Activated naive CD8-positive, alpha-beta T cell treated with anti-CD3 and anti-CD28 coated beads, Interleukin-2, amount 50 U/mL, for 16 hours (primary cell): ENCODE results near the gene UBFD1.
"Not testable (repeated sequence)": the region's sequence is repeated elsewhere in the genome, so short reads cannot be mapped to it uniquely, and the experiment has no call there.

Experiments used
- DNase-seq: peaks from one replicate; pipeline ENCODE4 v3.0.0-alpha.2; 2020; ENCODE audit warnings: low read depth, low spot score

The UBFD1 gene

DNA sequence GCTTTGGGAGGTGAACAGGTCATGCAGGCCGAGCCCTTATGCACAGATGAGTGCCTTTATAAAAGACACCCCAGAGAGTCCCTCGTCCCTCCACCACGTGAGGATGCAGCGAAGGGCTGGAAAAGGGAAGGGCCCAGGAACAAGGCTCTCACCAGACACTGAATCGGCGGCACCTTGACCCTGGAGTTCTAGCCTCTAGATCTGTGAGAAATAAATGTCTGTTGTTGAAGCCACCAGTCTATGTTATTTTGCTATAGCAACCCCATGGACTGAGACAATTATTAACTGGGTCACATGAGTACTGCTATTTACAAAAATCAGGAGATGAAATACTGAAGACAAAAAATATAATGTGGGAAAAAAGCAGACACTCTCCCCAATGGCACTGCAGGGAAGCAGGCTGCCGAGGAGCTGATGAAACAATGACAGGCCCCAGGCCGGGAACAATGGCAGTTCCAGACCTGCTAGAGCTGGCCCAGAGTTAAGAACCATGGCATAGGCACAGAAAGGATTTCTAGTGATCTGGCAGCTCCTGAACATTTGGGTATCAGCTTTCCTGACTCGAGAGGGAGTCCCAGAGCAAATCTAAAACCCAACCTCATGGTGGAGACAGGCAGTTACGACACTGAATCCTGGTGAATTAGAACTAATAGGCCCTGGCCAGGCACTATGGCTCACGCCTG lies 29.4 kb upstream of the UBFD1 start:
- DNase-seq = no peak

DNA sequence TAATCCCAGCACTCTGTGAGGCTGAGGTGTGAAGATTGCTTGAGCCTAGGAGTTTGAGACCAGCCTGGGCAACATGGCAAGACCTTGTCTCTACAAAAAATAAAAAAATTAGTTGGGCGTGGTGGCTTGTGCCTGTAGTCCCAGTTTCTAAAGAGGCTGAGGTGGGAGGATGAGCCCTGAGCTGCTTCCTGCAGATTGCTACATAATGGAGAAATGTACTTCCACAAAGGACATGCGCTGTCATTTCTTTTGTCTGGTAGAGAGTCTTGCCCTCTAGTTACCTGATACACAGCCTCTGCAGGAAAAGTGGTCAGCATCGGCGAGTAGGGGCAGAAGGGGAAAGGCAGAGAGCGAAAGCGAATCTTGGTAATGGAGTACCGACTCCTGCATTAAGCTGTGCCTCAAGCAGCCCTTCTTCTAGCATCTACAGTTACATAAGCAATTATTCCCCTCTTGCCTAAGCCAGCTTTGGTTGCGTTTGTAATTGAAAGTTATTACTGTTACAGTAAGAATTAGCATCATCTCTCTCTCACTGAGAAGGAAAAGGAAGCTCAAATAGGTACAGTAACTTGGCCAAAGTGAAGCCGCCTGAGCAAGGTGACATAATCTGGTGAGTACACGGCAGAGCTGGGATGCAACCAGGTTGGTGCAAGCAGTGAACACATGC lies 28.8 kb upstream of the UBFD1 start:
- no peak for DNase-seq

DNA sequence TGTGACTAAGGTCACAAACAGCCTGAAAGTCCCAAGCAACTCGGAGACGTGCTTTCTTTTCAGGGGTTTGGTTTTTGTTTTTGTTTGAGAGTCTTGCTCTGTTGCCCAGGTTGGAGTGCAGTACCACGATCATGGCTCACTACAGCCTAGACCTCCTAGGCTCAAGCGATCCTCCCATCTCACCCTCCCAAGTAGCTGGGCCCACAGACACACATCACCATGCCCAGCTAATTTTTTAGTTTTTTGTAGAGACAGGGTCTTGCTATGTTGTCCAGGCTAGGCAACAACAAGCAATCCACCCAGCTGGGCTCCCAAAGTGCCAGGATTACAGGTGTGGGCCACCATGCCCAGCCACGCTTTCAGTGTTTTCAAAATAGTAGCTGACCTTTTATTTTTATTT lies 27.5 kb upstream of the UBFD1 start:
- no peak for DNase-seq

GRCh38 chr16:23532448-23532847 lies 25.1 kb upstream of the UBFD1 start:
- no peak for DNase-seq

GRCh38 chr16:23534868-23535860 lies 22.4 kb upstream of the UBFD1 start:
- DNase-seq = no peak

GRCh38 chr16:23535901-23536300 lies 21.6 kb upstream of the UBFD1 start:
- no peak for DNase-seq

- no peak for DNase-seq
These were observed 20.1 kb upstream of the UBFD1 start for GRCh38 chr16:23537390-23537789.

GRCh38 chr16:23538919-23539278 lies 18.6 kb upstream of the UBFD1 start:
- DNase-seq = no peak

DNA sequence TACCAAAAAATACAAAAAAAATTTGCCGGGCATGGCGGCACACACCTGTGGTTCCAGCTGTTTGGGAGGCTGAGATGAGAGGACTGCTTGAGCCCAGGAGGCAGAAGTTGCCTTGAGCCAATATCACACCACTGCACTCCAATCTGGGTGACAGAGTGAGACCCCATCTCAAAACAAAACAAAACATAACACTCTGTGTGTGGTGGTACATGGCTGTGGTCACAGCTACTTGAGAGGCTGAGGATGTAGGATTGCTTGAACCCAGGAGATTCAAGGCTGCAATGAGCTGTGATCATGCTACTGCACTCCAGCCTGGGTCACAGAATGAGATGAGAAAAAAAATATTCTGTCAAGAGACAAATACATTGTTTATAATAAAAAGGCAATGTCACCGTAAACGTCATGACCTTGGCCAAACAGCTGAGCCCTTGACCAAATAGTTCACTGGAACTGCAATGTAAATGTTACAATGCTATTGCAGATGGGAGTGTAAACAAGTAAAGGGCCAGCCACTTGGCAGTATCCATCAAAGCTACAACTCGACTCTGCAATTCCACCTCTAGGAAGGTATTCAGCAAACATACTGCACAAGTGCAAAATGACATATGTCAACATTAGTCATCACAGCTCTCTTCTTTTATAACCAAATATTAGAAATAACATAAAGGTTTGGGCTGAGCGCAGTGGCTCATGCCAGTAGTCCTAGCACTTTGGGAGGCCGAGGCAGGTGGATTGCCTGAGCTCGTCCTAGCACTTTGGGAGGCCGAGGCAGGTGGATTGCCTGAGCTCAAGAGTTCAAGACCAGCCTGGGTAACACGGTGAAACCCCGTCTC lies 17.3 kb upstream of the UBFD1 start:
- DNase-seq = no peak

GRCh38 chr16:23540817-23541178 lies 16.7 kb upstream of the UBFD1 start:
- not testable (repeated sequence) for DNase-seq

DNA sequence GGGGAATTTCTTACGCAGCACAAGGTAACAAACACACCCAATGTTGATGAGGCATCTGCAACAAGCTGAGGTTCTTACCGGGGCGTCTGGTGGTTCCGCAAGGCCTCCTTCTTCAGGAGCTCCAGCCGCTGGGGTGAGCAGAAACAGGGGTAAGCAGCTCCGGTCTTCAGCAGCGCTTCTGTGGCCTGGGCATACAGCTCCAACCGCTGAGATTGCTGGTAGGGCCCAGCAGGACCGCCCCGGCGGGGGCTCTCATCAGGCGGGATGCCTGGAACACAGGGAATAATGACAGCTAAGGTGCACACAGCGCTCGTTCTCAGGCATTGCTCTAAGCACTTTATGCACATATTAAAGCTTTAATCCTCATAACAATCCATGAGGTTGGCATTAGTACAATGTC lies 13.1 kb upstream of the UBFD1 start:
- DNase-seq = no peak

DNA sequence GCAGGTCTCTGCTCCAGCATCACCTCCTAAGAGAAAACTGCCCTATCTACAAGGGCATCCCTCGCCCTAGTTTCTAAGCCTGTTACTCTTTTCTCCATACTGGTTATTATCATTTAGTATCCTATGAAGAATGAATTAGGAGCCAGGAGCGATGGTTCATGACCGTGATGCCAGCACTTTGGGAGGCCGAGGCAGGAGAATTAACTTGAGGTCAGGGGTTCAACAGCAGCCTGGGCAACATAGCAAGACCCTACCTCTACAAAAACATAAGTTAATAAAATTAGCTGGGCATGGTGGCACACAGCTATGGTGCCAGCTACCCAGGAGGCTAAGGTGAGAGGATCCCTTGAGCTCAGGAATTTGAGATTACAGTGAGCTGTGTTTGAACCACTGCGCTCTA lies 7.6 kb upstream of the UBFD1 start:
- no peak for DNase-seq

- no peak for DNase-seq
These were observed 5.4 kb upstream of the UBFD1 start for GRCh38 chr16:23552161-23552560.

DNA sequence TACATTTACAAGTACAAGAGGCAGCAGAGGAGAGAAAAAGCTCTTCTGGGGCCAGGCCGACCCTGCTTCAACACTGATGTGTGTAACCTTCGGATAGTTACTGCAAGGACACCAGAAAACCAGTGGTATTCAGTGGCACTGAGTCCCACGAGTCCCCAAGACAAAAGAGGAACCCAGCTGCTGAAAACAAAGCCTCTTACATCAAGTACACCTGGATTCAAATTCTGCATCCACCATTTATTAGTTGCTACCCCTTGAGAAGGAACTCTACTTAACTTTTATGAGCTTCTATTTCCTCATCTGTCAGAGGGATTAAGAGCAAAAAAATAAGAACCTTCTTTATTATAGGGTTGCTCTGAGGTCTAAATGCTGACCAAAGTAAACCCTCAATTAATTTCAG lies 3.0 kb upstream of the UBFD1 start:
- DNase-seq = no peak

DNA sequence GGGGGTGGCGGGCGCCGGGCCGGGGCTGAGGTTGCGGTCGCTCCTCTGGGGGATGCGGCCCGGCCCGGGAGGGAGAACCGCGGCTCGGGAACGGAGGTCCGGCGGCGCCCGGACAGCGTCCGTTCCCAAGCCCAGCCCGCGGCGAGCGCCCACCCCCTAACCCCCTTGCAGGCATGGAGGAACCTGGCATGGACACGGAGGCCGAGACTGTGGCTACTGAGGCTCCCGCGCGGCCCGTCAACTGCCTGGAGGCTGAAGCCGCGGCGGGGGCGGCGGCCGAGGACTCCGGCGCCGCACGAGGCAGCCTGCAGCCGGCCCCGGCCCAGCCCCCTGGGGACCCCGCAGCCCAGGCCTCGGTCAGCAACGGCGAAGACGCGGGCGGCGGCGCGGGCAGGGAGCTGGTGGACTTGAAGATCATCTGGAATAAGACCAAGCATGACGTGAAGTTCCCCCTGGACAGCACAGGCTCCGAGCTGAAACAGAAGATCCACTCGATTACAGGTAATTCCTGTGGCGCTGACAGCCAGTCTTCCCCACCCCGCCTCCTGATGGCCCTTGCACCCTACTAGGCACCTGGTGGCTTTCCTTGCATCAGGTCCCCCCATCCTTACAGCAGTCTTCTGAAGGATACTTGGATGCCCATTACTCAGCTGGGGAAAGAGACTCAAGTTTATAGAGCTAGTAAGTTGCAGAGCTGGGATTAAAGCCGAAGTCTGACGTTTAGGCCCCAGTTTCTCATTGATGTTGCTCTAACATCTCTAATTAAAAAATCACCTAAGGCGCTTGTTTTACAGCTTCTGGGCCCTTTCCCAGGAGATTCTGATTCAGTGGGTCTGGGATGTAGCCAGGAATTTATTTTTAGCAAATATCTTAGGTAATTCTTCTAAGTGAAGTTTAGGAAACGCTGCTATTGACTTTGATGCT lies 514 bp downstream of the UBFD1 start:
- no peak for DNase-seq

DNA sequence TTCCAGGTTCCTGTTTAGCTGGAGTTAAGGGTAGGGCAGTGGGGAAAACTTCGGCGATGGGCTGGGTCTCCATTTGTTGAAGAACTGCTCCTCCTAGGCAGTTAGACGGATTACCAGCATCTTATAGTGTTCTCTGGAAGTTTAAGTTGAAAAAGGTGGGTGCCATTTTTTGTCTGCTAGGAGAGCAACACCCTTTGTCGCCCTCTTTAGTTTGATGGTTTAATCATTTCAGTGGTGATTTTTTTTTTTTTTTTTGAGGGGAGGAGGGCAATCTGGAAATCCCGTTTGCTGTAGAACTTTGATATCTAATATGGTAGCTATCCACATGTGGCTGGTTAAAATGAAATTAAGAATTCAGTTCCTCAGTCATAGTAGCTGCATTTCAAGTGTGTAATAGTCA lies 4.1 kb downstream of the UBFD1 start:
- no peak for DNase-seq

- no peak for DNase-seq
These were observed 5.0 kb downstream of the UBFD1 start for GRCh38 chr16:23562505-23562904.

DNA sequence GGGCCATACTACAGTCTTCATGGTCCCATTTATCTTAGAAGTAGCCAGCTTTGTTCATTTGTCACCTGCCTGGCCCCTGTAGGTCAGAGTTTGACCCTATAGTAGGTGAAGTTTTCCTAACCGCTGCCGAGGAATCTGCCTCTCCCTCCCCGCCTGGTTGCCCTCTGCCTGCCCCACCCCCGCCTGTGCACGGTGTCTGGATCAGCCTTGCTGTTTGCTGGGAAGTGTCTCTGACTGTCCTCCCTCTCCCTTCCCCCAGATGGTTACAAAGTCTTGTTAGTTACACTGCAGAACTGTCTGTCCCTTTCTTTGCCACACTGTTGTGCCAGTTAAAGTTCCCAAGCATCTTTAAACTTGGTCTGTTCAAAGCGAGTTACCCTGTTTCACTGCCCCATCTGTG lies 5.7 kb downstream of the UBFD1 start:
- no peak for DNase-seq

DNA sequence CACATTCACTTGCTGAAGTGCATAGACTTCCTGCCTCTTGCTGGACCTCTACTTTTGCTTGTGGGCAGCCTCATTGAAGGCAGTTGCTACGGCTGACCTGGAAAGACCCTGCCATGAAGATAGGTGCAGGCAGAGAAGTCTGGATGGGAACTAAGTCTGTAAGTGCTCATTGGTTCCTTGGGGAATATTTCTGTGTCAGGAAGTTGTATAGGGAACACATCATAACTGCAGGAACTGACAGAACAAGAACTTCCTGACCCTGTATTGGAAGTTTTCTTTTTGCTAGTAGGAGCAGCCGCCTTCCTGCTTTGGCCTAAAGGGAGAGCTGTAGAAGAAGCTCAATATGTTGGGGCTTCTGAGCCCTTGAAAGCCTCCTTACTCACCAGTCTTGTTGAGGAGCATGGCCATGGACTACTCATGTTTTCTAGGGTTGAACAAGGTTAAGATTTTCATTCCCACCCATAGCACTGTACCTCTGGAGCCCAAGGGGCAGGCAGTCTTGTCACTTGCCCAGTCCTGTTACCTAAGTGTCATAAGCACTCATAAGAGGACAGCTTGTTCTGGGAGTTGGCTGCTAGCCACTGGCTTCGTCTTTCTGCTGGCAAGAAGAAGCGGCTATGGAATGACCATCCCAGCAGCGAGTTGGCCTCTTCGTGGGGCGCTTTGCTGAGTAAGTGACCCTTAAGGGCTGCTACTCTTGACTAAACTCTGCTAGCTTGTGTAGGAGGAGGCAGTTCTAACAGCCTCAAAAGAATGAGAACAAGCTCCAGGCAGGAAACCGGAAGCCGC lies 7.2 kb downstream of the UBFD1 start:
- DNase-seq = no peak

DNA sequence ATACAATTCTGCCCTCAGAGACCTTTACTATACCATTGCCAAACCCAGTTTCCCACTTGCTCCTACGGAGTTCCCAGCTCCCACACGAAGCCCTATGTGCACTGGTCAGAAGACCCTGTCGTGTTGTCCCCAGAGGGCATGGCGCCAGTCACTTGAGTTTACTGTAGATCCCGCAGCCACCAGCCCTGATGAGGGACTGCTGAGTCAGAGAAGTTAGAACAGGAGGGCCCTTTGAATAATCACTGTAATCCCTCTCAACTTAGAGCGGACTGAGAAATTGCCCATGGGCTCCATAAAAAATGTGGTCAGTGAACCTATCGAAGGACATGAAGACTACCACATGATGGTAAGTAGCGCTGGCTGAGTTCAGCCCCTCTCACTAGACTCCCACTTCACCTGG lies 9.2 kb downstream of the UBFD1 start:
- DNase-seq = no peak
